ENCODE results near the gene OR14C36.
"Not testable (repeated sequence)": the region's sequence is repeated elsewhere in the genome, so short reads cannot be mapped to it uniquely, and the experiment has no call there.

DNA sequence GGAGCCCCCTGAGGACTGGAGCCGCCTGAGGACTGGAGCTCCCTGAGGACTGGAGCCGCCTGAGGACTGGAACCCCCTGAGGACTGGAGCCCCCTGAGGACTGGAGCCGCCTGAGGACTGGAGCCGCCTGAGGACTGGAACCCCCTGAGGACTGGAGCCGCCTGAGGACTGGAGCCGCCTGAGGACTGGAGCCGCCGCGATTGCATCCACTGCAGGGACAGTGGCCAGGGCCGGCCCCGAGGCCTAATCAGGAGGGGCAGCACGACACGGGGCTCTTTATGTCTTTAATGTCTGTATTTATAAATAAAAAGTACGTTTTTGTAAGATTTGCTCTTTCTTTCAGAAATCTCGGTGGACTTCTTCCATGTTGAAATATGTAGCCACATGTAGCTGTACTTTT, 41.8 kb upstream of the OR14C36 start:
- TF ChIP-seq, protein P1, sequence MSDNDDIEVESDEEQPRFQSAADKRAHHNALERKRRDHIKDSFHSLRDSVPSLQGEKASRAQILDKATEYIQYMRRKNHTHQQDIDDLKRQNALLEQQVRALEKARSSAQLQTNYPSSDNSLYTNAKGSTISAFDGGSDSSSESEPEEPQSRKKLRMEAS (IDR thresholded peaks at IDR 0.05; ENCODE audit: insufficient read depth, insufficient read length), result not testable (repeated sequence)
- not testable (repeated sequence) for TF ChIP-seq POLR2A (IDR thresholded peaks at IDR 0.05; ENCODE audit: low read depth, low read length)

Measured in endothelial cell of umbilical vein (primary cell).